ENCODE results near the gene CCDC27. TPM values are rescaled to one million over a fixed set of nuclear protein-coding genes. Genes with fewer than 3 reads are reported as not detected.

The CCDC27 gene
- total RNA-seq, 1 experiment from 2014 or later = not detected

DNA sequence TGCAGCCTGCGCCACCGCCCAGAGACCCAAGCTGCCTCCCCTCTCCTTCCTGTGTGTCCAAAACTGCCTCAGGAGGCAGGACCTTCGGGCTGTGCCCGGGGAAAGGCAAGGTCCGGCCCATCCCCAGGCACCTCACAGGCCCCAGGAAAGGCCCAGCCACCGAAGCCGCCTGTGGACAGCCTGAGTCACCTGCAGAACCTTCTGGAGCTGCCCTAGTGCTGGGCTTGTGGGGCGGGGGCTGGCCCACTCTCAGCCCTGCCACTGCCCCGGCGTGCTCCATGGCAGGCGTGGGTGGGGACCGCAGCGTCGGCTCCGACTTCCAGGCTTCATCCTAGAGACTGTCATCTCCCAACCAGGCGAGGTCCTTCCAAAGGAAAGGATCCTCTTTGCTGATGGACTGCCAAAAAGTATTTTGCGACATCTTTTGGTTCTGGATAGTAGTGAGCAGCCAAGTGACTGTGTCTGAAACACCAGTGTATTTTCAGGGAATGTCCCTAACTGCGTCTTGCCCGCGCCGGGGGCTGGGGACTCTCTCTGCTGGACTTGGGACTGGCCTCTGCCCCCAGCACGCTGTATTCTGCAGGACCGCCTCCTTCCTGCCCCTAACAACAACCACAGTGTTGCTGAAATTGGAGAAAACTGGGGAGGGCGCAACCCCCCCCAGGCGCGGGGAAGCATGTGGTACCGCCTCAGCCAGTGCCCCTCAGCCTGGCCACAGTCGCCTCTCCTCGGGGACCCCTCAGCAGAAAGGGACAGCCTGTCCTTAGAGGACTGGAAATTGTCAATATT lies 19.0 kb upstream of the CCDC27 start:
- RAD21 ChIA-PET (ENCODE audit: low non-redundant PET in 1 of 2, low total read pairs in 2 of 2, uncharacterized antibody in 2 of 2, unreplicated experiment in 2 of 2) = no interaction called here
- no peaks in the 10 kb centered on the region for H3K9me3 ChIP-seq (ENCODE audit: control insufficient read depth in 1 of 2, insufficient read depth in 1 of 2, low read depth in 1 of 2, low read length in 2 of 2)
- H3K36me3 ChIP-seq (ENCODE audit: control insufficient read depth in 1 of 2, insufficient read depth in 2 of 2, low read length in 2 of 2) = no peaks in the 10 kb centered on the region
- ATAC-seq (no peak), DNase-seq (ENCODE audit: low read depth, low spot score) (no peak)
- no peaks in the 10 kb centered on the region for H4K20me1 ChIP-seq (ENCODE audit: insufficient read depth)
- CTCF ChIA-PET = interaction anchor here (1.8 kb wide), 1 partner anchor 9 kb away, joined by 5 read pairs; no protein-coding TSS in a partner anchor
- H3K79me2 ChIP-seq (ENCODE audit: insufficient read depth, low read length) = no peaks in the 10 kb centered on the region
- H3K9me2 ChIP-seq (ENCODE audit: insufficient read depth) = no peaks in the 10 kb centered on the region
- no peak overlapping the region for H2AFZ ChIP-seq (ENCODE audit: low read depth, low read length, poor library complexity, severe bottlenecking)
- POLR2A ChIA-PET = no interaction called here
- intact Hi-C loops (cut with micrococcal nuclease) = no loop called here
- BruUV-seq (replicated peaks) = no TSS peak
- no peak overlapping the region for H3K9ac ChIP-seq (ENCODE audit: low read length)
- H3K27ac ChIP-seq (ENCODE audit: low read depth, low read length) = no peak overlapping the region
- no peaks in the 10 kb centered on the region for H3K27me3 ChIP-seq (ENCODE audit: insufficient read depth, low read length)
- TF ChIP-seq POLR2AphosphoS5 (IDR thresholded peaks at IDR 0.05; ENCODE audit: low read depth, low read length) (no peak), SP1 (IDR thresholded peaks at IDR 0.05; ENCODE audit: low read depth) (no peak), ELF1 (IDR thresholded peaks at IDR 0.05; ENCODE audit: borderline replicate concordance, low read depth) (no peak), CBX3 (IDR thresholded peaks at IDR 0.05; ENCODE audit: low read depth) (no peak), SRF (IDR thresholded peaks at IDR 0.05; ENCODE audit: low read depth) (no peak), RAD21 (IDR thresholded peaks at IDR 0.05; ENCODE audit: low read depth) (no peak)
- no peak overlapping the region for H3K4me2 ChIP-seq (ENCODE audit: low read length)
- no peaks in the 10 kb centered on the region for H3K4me1 ChIP-seq (ENCODE audit: control insufficient read depth in 1 of 2, insufficient read depth in 2 of 2, low read length in 2 of 2)
- no peak overlapping the region for H3K4me3 ChIP-seq (replicated peaks in 1 of 2; ENCODE audit: low read depth in 1 of 2, low read length in 2 of 2)

DNA sequence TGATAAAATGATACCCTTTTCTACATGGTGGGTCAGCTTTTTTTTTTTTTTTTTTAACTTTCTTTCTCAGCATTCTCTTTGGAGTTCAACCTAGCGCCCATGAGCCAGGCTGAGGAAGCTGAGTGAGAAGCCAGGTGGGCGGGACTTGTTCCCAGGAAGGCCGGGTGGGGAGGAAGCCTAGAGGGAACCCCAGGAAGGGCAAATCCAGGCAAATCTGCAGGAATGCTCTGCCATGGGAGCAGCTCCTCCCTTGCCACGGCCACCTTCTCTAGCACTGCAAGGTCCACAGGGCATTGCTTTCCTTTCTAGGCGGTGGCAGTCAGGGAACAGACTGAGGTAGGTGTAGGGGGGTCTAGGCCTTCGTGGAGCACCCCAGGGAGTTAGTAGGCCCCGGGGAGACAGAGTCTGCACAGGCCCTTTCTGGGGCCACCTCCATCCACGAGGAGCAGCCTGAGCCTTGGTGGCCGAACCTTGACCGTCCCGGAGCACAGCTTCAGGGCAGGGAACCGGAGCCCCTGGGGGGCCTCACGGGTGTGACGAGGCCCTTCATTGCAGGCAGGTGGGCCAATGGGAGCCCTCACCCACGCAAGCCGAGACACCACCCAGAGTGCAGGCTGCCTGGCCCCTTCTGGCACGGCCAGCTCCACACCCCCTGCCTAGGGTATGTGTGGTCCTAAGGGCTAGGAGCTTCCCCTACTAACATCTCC lies 18.2 kb upstream of the CCDC27 start:
- H3K4me3 ChIP-seq (replicated peaks in 1 of 2; ENCODE audit: low read depth in 1 of 2, low read length in 2 of 2) = no peak overlapping the region
- no peaks in the 10 kb centered on the region for H3K4me1 ChIP-seq (ENCODE audit: control insufficient read depth in 1 of 2, insufficient read depth in 2 of 2, low read length in 2 of 2)
- H2AFZ ChIP-seq (ENCODE audit: low read depth, low read length, poor library complexity, severe bottlenecking) = no peak overlapping the region
- ATAC-seq = no peak
- no peaks in the 10 kb centered on the region for H3K9me2 ChIP-seq (ENCODE audit: insufficient read depth)
- no peak for DNase-seq (ENCODE audit: low read depth, low spot score)
- POLR2A ChIA-PET = no interaction called here
- H4K20me1 ChIP-seq (ENCODE audit: insufficient read depth) = no peaks in the 10 kb centered on the region
- H3K27ac ChIP-seq (ENCODE audit: low read depth, low read length) = no peak overlapping the region
- BruUV-seq (replicated peaks) = no TSS peak
- H3K79me2 ChIP-seq (ENCODE audit: insufficient read depth, low read length) = no peaks in the 10 kb centered on the region
- RAD21 ChIA-PET (ENCODE audit: low non-redundant PET in 1 of 2, low total read pairs in 2 of 2, uncharacterized antibody in 2 of 2, unreplicated experiment in 2 of 2) = no interaction called here
- CTCF ChIA-PET = interaction anchor here (1.8 kb wide), 1 partner anchor 9 kb away, joined by 5 read pairs; no protein-coding TSS in a partner anchor
- no peaks in the 10 kb centered on the region for H3K9me3 ChIP-seq (ENCODE audit: control insufficient read depth in 1 of 2, insufficient read depth in 1 of 2, low read depth in 1 of 2, low read length in 2 of 2)
- intact Hi-C loops (cut with micrococcal nuclease) = no loop called here
- H3K4me2 ChIP-seq (ENCODE audit: low read length) = no peak overlapping the region
- no peak overlapping the region for H3K9ac ChIP-seq (ENCODE audit: low read length)
- no peaks in the 10 kb centered on the region for H3K27me3 ChIP-seq (ENCODE audit: insufficient read depth, low read length)
- no peaks in the 10 kb centered on the region for H3K36me3 ChIP-seq (ENCODE audit: control insufficient read depth in 1 of 2, insufficient read depth in 2 of 2, low read length in 2 of 2)
- TF ChIP-seq TCF7L2 (IDR thresholded peaks at IDR 0.05; ENCODE audit: borderline replicate concordance, extremely low read depth, insufficient read depth, insufficient read length) = no peak
- no peak for TF ChIP-seq FOSL1 (IDR thresholded peaks at IDR 0.05; ENCODE audit: low read depth)
- no peak for TF ChIP-seq REST (IDR thresholded peaks at IDR 0.05; ENCODE audit: low read depth)
- TF ChIP-seq CBX3 (IDR thresholded peaks at IDR 0.05; ENCODE audit: low read depth) = no peak
- TF ChIP-seq ZFX (IDR thresholded peaks at IDR 0.05) = no peak
- no peak for TF ChIP-seq EZH2phosphoT487 (IDR thresholded peaks at IDR 0.05; ENCODE audit: borderline replicate concordance)
- TF ChIP-seq POLR2A (IDR thresholded peaks at IDR 0.05; ENCODE audit: borderline replicate concordance, extremely low read depth, insufficient read depth, insufficient read length) = no peak
- TF ChIP-seq CEBPB (IDR thresholded peaks at IDR 0.05; ENCODE audit: low read depth) = no peak
- TF ChIP-seq JUND (IDR thresholded peaks at IDR 0.05) = no peak
- TF ChIP-seq ZBTB33 (IDR thresholded peaks at IDR 0.05; ENCODE audit: extremely low read depth, insufficient replicate concordance, low read length) = no peak
- no peak for TF ChIP-seq RAD21 (IDR thresholded peaks at IDR 0.05; ENCODE audit: low read depth)

Data from HCT116 (cell line).